ENCODE data around the gene PIP4P1. TPM values are rescaled to one million over a fixed set of nuclear protein-coding genes. Genes with fewer than 3 reads are reported as not detected.
A peak's percentile ranks its signal among the peaks of the same experiment; 100 is the strongest.

The PIP4P1 gene
- total RNA-seq, 1 experiment from 2014 or later: 32.9 TPM

- no peak overlapping the region for H3K9ac ChIP-seq (ENCODE audit: low read length)
- H3K9me3 ChIP-seq (ENCODE audit: low read length): no peaks in the 10 kb centered on the region
- no peak overlapping the region for H3K4me3 ChIP-seq (ENCODE audit: low read length)
- POLR2A ChIA-PET (ENCODE audit: unreplicated experiment): no interaction called here
- TF ChIP-seq EZH2 (IDR thresholded peaks at IDR 0.05; ENCODE audit: low read length, unreplicated experiment): no peak
- TF ChIP-seq EZH2phosphoT487 (IDR thresholded peaks at IDR 0.05; ENCODE audit: borderline replicate concordance, low read length): no peak
- TF ChIP-seq, protein P1, sequence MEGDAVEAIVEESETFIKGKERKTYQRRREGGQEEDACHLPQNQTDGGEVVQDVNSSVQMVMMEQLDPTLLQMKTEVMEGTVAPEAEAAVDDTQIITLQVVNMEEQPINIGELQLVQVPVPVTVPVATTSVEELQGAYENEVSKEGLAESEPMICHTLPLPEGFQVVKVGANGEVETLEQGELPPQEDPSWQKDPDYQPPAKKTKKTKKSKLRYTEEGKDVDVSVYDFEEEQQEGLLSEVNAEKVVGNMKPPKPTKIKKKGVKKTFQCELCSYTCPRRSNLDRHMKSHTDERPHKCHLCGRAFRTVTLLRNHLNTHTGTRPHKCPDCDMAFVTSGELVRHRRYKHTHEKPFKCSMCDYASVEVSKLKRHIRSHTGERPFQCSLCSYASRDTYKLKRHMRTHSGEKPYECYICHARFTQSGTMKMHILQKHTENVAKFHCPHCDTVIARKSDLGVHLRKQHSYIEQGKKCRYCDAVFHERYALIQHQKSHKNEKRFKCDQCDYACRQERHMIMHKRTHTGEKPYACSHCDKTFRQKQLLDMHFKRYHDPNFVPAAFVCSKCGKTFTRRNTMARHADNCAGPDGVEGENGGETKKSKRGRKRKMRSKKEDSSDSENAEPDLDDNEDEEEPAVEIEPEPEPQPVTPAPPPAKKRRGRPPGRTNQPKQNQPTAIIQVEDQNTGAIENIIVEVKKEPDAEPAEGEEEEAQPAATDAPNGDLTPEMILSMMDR (conservative IDR thresholded peaks at IDR 0.05; ENCODE audit: low read depth, low read length): no peak
- peaks cover 8% of the 10 kb centered on the region; the same call in 1 of the 2 replicates for H3K79me2 ChIP-seq (ENCODE audit: low read length)
- no peak overlapping the region for H2AFZ ChIP-seq (ENCODE audit: low read length)
- H3K9me2 ChIP-seq (replicated peaks; ENCODE audit: low read length): no peaks in the 10 kb centered on the region
- H3K27ac ChIP-seq (ENCODE audit: low read length): no peak overlapping the region
- H3K27me3 ChIP-seq (ENCODE audit: low read length): no peaks in the 10 kb centered on the region
- peaks cover 13% of the 10 kb centered on the region for H3K4me1 ChIP-seq (ENCODE audit: insufficient read depth, low read length)
- intact Hi-C loops (cut with micrococcal nuclease): no loop called here
- ATAC-seq (no peak), DNase-seq (peak; percentile 33)
- H3K36me3 ChIP-seq (ENCODE audit: low read depth, low read length): peaks cover 8% of the 10 kb centered on the region
- CTCF ChIA-PET: no interaction called here
- BruUV-seq (replicated peaks): no TSS peak
- no peak overlapping the region for H3K4me2 ChIP-seq (ENCODE audit: low read length)
- H4K20me1 ChIP-seq (ENCODE audit: low read length): no peaks in the 10 kb centered on the region
- no peaks in the 10 kb centered on the region for H3F3A ChIP-seq (ENCODE audit: low read length, unreplicated experiment)
Measured at GRCh38 chr14:20409226-20409625, 52.0 kb downstream of the PIP4P1 start.

Other genes starting within 250 kb of the PIP4P1 start
- gene OR11H6, start 237.7 kb downstream of the PIP4P1 start, total RNA-seq (2014; rRNA removed): not detected in 2 replicates
- not detected in 2 replicates for gene OR11H7, start 232.5 kb downstream of the PIP4P1 start, total RNA-seq (2014; rRNA removed)
- not detected in 2 replicates for gene OR11H4, start 222.1 kb downstream of the PIP4P1 start, total RNA-seq (2014; rRNA removed)
- 9.8 and 23.3 TPM in 2 replicates for gene TTC5, start 155.5 kb downstream of the PIP4P1 start, total RNA-seq (2014; rRNA removed)
- gene CCNB1IP1, start 128.2 kb downstream of the PIP4P1 start, total RNA-seq (2014; rRNA removed): 32.8 and 35.0 TPM in 2 replicates
- gene PARP2, start 117.8 kb downstream of the PIP4P1 start, total RNA-seq (2014; rRNA removed): 35.6 and 38.3 TPM in 2 replicates
- 8.9 and 11.7 TPM in 2 replicates for gene TEP1, start 47.9 kb downstream of the PIP4P1 start, total RNA-seq (2014; rRNA removed)
- gene KLHL33, start 25.3 kb downstream of the PIP4P1 start, total RNA-seq (2014; rRNA removed): 0.17 TPM in 1 of 2 replicates, not detected in the other
- 57.7 and 64.1 TPM in 2 replicates for gene OSGEP, start 6.6 kb downstream of the PIP4P1 start, total RNA-seq (2014; rRNA removed)
- 147 and 189 TPM in 2 replicates for gene APEX1, start 6.2 kb downstream of the PIP4P1 start, total RNA-seq (2014; rRNA removed)
- 108 and 118 TPM in 2 replicates for gene PNP, start 8.0 kb upstream of the PIP4P1 start, total RNA-seq (2014; rRNA removed)
- gene RNASE10, start 44.1 kb upstream of the PIP4P1 start, total RNA-seq (2014; rRNA removed): not detected in 2 replicates
- not detected in 2 replicates for gene RNASE9, start 99.6 kb upstream of the PIP4P1 start, total RNA-seq (2014; rRNA removed)
- gene RNASE11, start 126.6 kb upstream of the PIP4P1 start, total RNA-seq (2014; rRNA removed): not detected in 2 replicates
- gene RNASE12, start 129.9 kb upstream of the PIP4P1 start, total RNA-seq (2014; rRNA removed): not detected in 2 replicates
- not detected in 2 replicates for gene OR6S1, start 180.3 kb upstream of the PIP4P1 start, total RNA-seq (2014; rRNA removed)
- 5.9 and 8.5 TPM in 2 replicates for gene RNASE4, start 223.1 kb upstream of the PIP4P1 start, total RNA-seq (2014; rRNA removed)
- 4.8 and 6.6 TPM in 2 replicates for gene ANG, start 227.3 kb upstream of the PIP4P1 start, total RNA-seq (2014; rRNA removed)